Body of pancreas (tissue), 4 donors: ENCODE data around the gene NFKB1.

ENCODE experiments used
- POLR2A ChIP-seq, 3 donors: fragments of 450-650 bp; IDR thresholded peaks; one replicate each; pipeline ENCODE4 v1.6.1; 2016; ENCODE audit warnings: antibody characterized with exemption in 3 of 3, mild to moderate bottlenecking in 2 of 3
- TF ChIP-seq, protein P1 (sequence below), 7 experiments: fragments of 450-650 bp in 4 of 7; fragments of 200-600 bp in 3 of 7; sonication (generic) in 3 of 7; IDR thresholded peaks; one replicate each; pipeline ENCODE4 v1.5.1; 2016 to 2019; ENCODE audit warnings: antibody characterized with exemption in 7 of 7

GRCh38 chr4:102599455-102599854, 98.3 kb downstream of the NFKB1 start:
- TF ChIP-seq, protein P1, sequence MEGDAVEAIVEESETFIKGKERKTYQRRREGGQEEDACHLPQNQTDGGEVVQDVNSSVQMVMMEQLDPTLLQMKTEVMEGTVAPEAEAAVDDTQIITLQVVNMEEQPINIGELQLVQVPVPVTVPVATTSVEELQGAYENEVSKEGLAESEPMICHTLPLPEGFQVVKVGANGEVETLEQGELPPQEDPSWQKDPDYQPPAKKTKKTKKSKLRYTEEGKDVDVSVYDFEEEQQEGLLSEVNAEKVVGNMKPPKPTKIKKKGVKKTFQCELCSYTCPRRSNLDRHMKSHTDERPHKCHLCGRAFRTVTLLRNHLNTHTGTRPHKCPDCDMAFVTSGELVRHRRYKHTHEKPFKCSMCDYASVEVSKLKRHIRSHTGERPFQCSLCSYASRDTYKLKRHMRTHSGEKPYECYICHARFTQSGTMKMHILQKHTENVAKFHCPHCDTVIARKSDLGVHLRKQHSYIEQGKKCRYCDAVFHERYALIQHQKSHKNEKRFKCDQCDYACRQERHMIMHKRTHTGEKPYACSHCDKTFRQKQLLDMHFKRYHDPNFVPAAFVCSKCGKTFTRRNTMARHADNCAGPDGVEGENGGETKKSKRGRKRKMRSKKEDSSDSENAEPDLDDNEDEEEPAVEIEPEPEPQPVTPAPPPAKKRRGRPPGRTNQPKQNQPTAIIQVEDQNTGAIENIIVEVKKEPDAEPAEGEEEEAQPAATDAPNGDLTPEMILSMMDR (IDR thresholded peaks at IDR 0.05) = no peak
- TF ChIP-seq POLR2A (IDR thresholded peaks at IDR 0.05) = no peak
